Right lung (tissue), 5 donors: ENCODE results near the gene NOS1AP. TPM values are rescaled to one million over a fixed set of nuclear protein-coding genes. Genes with fewer than 3 reads are reported as not detected.
"Not testable (repeated sequence)": the region's sequence is repeated elsewhere in the genome, so short reads cannot be mapped to it uniquely, and the experiment has no call there.

ENCODE experiments used
- DNase-seq, 2 donors: peaks; one replicate each; pipeline ENCODE4 v3.0.0-alpha.2; 2013
- polyA plus RNA-seq, 5 donors: library from polyadenylated mRNA; unstranded; fragments of 120-200 nt; gene quantifications; one replicate each; pipeline versions ENCODE4 v1.2.1 to v1.2.3, GENCODE V29; 2013; ENCODE audit warnings: inconsistent platforms in 1 of 5, low replicate concordance in 1 of 5; ENCODE audit not compliant: insufficient read length in 5 of 5, insufficient read depth in 1 of 5

Gene NOS1AP
- polyA plus RNA-seq, 5 donors = 2.0 to 3.2 (median 2.8) TPM

DNA sequence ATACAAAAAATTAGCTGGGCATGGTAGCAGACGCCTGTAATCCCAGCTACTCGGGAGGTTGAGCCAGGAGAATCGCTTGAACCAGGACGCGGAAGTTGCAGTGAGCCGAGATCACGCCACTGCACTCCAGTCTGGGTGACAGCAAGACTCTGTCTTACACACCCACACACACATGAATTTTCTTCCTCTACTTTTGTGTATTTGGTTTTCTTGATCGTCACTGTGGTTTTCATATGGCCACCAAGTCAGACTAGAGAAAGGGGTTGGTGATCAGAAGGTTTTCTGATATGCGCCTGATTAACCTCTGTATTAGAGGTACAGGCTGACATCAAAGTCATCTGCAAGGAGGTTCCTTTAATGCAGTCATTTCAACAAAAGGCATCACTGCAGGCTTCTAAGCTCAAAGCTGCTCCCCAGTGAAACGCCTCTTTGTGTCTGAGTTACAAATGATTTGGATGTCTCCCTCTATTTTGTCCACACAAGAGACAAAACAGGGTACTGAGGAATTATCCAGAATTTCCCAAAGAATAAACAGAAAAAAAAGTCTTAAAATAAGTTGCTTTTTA is 331.4 kb downstream of the NOS1AP start:
- DNase-seq = no peak

DNA sequence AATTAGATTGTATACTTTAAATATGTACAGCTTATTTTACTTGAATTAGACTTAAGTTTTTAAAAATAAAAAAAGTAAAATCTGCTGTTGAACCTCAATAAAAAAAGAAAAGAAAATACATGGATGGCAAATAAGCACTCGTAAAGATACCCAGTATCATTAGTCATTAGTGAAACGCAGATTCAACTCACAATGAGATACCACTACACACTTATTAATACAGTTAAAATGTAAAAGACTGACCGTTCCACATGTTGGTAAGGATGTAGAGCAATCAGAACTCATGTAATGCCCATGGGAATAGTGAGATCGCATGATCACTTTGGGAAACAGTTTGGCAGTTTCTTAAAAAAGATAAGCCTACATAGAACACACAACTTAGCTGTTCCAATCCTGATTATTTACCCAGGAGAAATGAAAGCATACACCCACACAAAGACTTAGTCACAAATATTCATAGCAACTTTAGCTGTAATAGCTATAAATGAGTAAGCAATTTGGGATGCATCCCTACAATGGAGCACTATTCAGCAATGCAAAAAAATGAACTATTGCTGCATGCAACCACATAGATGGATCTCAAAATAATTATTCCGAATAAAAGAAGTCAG is 335.2 kb downstream of the NOS1AP start:
- DNase-seq = no peak

DNA sequence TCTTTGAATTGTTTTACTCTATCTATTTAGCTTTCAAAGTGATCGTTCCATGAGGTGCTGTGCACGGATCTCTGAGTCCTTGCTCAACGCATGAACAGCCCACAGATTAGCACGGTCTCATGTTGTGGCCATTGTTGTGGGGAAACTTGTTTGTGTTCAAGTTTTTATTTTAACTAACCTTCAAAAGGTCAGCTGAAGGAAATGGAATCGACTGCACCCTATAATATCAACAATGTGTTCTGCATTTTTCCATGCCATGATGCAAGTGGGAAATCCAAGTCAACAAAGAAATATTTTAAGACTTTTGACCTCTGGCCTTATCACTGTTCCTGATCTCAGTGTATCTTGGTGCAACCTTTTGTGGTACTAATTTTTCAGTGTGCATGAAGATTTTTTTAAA is 336.3 kb downstream of the NOS1AP start:
- DNase-seq = no peak

DNA sequence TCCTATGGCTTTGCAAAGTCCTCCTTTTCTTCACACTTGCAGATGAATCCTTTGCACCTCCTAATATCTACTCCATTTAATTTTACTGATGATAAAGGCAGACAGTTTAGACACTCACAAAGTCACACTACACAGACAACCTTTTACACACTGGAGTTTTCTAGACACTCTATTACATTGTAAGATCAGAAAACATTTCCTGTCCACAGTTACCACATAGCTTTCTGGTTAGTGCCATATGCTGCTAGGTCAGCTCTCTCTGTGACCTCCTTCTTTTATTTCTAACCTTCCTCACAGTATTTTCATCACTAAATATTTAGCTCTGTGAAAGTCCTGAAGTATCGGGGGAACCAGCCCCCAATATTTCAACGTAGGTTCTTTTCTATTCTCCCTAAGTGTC is 337.3 kb downstream of the NOS1AP start:
- no peak for DNase-seq

DNA sequence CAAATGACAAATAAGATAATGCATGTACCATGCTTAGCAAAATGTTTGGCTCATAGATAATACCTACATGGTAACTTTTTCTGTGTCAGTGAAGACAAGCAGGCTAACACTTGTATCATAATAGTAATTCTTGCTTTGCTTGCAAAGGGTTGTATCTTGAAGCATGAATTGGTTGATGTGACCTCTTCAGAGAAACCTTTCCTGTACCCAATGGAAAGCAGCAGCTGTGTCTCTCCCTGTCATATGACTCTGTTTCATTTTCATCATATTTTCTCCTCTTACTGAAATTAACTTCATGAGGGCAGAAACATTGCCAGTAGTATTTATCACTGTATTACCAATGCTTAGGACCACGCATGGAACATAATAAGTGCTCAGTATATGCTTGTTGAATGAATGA is 338.0 kb downstream of the NOS1AP start:
- no peak for DNase-seq

DNA sequence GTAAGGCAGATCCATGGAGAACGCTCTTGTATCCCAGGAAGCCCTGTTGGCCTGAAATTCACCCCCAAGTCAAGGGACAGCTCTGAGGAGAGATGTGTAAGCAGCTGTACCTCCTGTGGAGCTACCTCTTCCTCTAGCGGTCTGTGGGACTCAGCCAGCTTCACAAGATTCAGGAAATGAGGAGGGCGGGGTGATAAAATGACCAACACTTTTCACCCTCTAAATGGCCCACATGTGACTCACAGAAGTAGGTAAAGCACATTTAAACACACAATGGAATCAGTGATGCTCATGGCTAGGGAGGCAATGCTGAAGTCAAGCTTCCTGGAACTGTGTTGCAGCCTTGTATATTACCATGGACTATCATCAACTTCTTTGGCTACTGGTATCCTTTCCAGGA is 342.5 kb downstream of the NOS1AP start, which contains the start of gene SH2D1B:
Gene SH2D1B, minus strand, starts transcription at position 135 of the 400 bp plus-strand sequence. Its CDS starts 120 bp downstream, at position 15.
- DNase-seq = no peak

DNA sequence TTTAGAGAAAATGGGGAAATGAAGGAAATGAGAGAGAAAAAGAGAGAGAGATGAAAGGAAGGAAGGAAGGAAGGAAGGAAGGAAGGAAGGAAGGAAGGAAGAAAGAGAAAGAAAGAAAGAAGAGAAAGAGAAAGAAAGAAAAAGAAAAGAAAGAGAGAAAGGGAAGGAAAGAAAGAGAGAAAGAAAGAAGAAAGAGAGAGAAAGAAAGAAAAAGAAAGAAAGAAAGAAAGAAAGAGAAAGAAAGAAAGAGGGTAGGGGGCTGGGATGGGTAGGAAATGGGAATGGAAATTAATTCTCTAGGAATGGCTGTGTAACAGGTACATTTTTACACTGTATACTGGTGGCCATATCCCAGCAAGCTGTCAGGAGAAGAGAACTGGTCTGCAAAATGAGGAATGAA is 346.7 kb downstream of the NOS1AP start:
- no peak for DNase-seq

DNA sequence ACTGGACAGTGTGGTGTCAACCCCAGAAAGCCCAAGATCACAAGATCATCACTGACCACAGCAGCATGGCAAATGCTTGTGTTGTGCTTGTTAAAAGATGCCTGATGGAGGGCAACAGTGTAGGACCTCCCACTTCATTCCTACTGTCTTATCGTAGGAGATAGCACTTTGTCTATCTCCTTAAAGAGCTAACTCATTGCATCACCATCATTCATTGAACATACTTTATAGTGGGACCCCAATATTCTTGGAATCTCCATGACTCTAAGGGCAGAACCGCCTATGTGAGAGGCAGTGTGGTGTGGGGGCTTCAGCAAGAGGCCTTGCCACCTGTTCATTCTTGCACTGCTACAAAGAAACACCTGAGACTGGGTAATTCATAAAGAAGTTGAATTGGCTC is 347.4 kb downstream of the NOS1AP start:
- no peak for DNase-seq

DNA sequence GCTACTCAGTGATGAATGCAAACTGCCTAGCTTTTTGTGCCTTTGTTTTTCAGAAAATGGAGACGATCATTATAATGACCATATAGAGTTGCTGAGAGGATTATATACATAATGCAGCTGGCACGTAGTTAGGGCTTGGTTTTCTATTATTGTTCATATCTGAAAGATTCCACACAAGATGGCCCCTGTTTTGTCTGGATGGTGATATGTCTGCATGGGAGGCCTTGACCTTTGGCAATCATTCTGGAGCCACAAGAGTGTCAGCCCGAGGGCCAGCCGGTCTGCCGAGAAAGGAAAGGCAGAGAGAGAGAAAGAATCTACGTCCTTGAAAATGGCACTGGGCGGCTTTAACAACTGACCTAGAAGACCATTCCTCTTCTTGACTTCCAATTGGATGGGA is 348.2 kb downstream of the NOS1AP start:
- DNase-seq = no peak

DNA sequence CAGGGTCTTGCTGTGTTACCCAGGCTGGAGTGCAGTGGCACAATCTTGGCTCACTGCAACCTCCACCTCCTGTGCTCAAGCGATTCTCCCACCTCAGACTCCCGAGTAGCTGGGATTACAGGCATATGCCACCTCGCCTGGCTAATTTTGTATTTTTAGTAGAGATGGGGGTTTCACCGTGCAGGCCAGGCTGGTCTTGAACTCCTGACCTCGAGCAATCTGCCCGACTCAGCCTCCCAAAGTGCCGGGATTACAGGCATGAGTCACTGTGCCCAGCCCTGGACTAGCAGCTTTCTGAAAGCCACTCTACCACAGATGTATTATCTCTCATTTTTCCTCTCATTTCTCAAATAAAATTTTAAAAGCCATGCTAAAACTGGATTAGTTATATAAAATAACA is 349.1 kb downstream of the NOS1AP start:
- DNase-seq = not testable (repeated sequence)

DNA sequence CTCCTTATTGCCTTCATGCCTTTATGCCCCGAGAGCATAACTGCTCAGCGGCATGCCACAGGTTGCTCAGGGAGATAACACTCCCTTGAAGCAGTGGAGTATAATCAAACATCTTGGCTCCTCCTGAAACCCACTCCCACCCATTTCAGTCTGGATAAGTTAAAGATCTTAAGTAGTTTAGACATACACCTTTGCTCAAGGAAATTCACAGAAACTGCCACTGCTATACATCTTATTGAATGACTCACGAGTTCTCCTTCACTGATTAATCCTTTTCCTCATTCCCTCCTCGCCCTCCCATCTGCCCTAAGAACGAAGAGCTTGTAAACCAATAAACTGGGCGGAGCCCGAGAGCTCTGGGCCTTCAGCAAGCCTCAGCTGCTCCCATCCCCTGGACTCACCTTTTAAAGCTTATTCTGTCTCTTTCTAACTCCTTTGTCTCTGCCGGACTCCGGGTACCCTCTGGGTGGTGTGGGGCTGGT is 350.0 kb downstream of the NOS1AP start:
- DNase-seq = not testable (repeated sequence)

Other genes with a start within 250 kb of the NOS1AP start
- 10 to 100 TPM; 10.2 to 16.3 (median 13.4) TPM for gene OLFML2B, start 45.8 kb upstream of the NOS1AP start, polyA plus RNA-seq